Tibial artery (tissue), 4 donors: Measurements from ENCODE around the gene TOGARAM1.

Source experiments
- DNase-seq, 2 donors: peaks; one replicate each; pipeline ENCODE4 v3.0.0-alpha.2; 2019
- H3K27ac ChIP-seq, 2 donors: fragments of 200-600 bp; sonication (generic) in 1 of 2; 1 replicate in 1 of 2; 2 replicates in 1 of 2; pipeline ENCODE4 v1.5.1; 2018 to 2019; ENCODE audit warnings: mild to moderate bottlenecking in 1 of 2
- H3K27me3 ChIP-seq, 2 donors: fragments of 200-600 bp; sonication (generic) in 1 of 2; one replicate each; pipeline versions ENCODE4 v1.5.1 to v1.6.0; 2016 to 2019
- H3K36me3 ChIP-seq, 3 donors: fragments of 200-600 bp; sonication (generic) in 2 of 3; one replicate each; pipeline ENCODE4 v1.5.1; 2016 to 2019; ENCODE audit warnings: mild to moderate bottlenecking in 2 of 3
- H3K4me1 ChIP-seq, 4 donors: fragments of 200-600 bp; sonication (generic) in 2 of 4; 1 replicate in 3 of 4; 2 replicates in 1 of 4; pipeline ENCODE4 v1.5.1; 2016 to 2019
- H3K4me3 ChIP-seq, 2 donors: fragments of 200-600 bp; sonication (generic) in 1 of 2; 1 replicate in 1 of 2; 2 replicates in 1 of 2; pipeline ENCODE4 v1.5.1; 2018 to 2019; ENCODE audit warnings: mild to moderate bottlenecking in 2 of 2
- H3K9me3 ChIP-seq, 3 donors: fragments of 200-600 bp; sonication (generic) in 1 of 3; one replicate each; pipeline ENCODE4 v1.5.1; 2016 to 2019
- CTCF ChIP-seq, 2 experiments: fragments of 200-600 bp in 1 of 2; fragments of 450-650 bp in 1 of 2; IDR thresholded peaks; one replicate each; pipeline ENCODE4 v1.5.1; 2017 to 2019; ENCODE audit warnings: antibody characterized with exemption in 2 of 2, mild to moderate bottlenecking in 1 of 2, moderate library complexity in 1 of 2
- intact Hi-C: fragments of 100-400 bp; cut with DNase I; formaldehyde crosslinking; loops from one replicate; pipeline ENCODE4 v1.15.0; 2023; ENCODE audit warnings: low total_unique reads

TOGARAM1 gene

GRCh38 chr14:44959538-44959937, 2.5 kb upstream of the TOGARAM1 start:
- DNase-seq = no peak
- intact Hi-C loops = no loop called here
- no peak for TF ChIP-seq CTCF (IDR thresholded peaks at IDR 0.05)
- H3K9me3 ChIP-seq = no peaks in the 10 kb centered on the region
- H3K36me3 ChIP-seq = no peaks in the 10 kb centered on the region
- H3K4me3 ChIP-seq = peak overlapping the region in 1 of 2 donors; percentile 79
- H3K27ac ChIP-seq = peak overlapping the region in 1 of 2 donors; percentile 80
- no peaks in the 10 kb centered on the region for H3K27me3 ChIP-seq
- H3K4me1 ChIP-seq = peaks cover 0 to 51% (median 24%) of the 10 kb centered on the region in 4 donors

- TF ChIP-seq CTCF (IDR thresholded peaks at IDR 0.05) = no peak
- Histone ChIP-seq H3K9me3 (no peaks in the 10 kb centered on the region), H3K4me1 (peaks cover 0 to 54% (median 25%) of the 10 kb centered on the region in 4 donors), H3K27me3 (no peaks in the 10 kb centered on the region), H3K4me3 (peak overlapping the region; percentile 76 to 79), H3K36me3 (no peaks in the 10 kb centered on the region), H3K27ac (peak overlapping the region; percentile 80 to 83)
- intact Hi-C loops = loop anchor here (5.0 kb wide), 2 partner anchors 63 to 122 kb away; partner anchors contain the start of gene PRPF39
- DNase-seq = no peak
Observed at GRCh38 chr14:44960146-44960545, 1.8 kb upstream of the TOGARAM1 start.

- peaks cover 0 to 59% (median 25%) of the 10 kb centered on the region in 4 donors for H3K4me1 ChIP-seq
- no peaks in the 10 kb centered on the region for H3K27me3 ChIP-seq
- peak overlapping the region; percentile 80 to 83 for H3K27ac ChIP-seq
- intact Hi-C loops = loop anchor here (5.0 kb wide), 2 partner anchors 63 to 122 kb away; partner anchors contain the start of gene PRPF39
- no peak for DNase-seq
- no peaks in the 10 kb centered on the region for H3K36me3 ChIP-seq
- H3K9me3 ChIP-seq = no peaks in the 10 kb centered on the region
- no peak for TF ChIP-seq CTCF (IDR thresholded peaks at IDR 0.05)
- H3K4me3 ChIP-seq = peak overlapping the region; percentile 76 to 79
Observed at GRCh38 chr14:44960646-44961045, 1.3 kb upstream of the TOGARAM1 start.

GRCh38 chr14:44961151-44961553, 838 bp upstream of the TOGARAM1 start:
- intact Hi-C loops = loop anchor here (5.0 kb wide), 2 partner anchors 64 to 121 kb away; partner anchors contain the start of gene PRPF39
- Histone ChIP-seq H3K4me3 (peak overlapping the region; percentile 76 to 79), H3K9me3 (no peaks in the 10 kb centered on the region), H3K36me3 (no peaks in the 10 kb centered on the region), H3K27me3 (no peaks in the 10 kb centered on the region), H3K4me1 (peaks cover 0 to 64% (median 26%) of the 10 kb centered on the region in 4 donors), H3K27ac (peak overlapping the region; percentile 80 to 83)
- DNase-seq = peak; percentile 66 to 71
- TF ChIP-seq CTCF (IDR thresholded peaks at IDR 0.05) = no peak

- Histone ChIP-seq H3K36me3 (no peaks in the 10 kb centered on the region), H3K9me3 (no peaks in the 10 kb centered on the region), H3K4me1 (peaks cover 0 to 76% (median 34%) of the 10 kb centered on the region in 4 donors), H3K4me3 (peak overlapping the region; percentile 76 to 79), H3K27ac (peak overlapping the region; percentile 80 to 83), H3K27me3 (no peaks in the 10 kb centered on the region)
- intact Hi-C loops = loop anchor here (2.0 to 5.0 kb wide), 3 partner anchors 65 to 172 kb away; partner anchors contain the start of genes FANCM, FKBP3 and PRPF39
- no peak for TF ChIP-seq CTCF (IDR thresholded peaks at IDR 0.05)
- peak; percentile 48 to 76 for DNase-seq
Observed at GRCh38 chr14:44962334-44963043, 499 bp downstream of the TOGARAM1 start.
